Measurements from ENCODE around the gene MIGA1. TPM values are rescaled to one million over a fixed set of nuclear protein-coding genes. Genes with fewer than 3 reads are reported as not detected.

The MIGA1 gene
- total and polyA plus RNA-seq, 9 of the 15 experiments (the other 6 are each of a cell fraction or from before 2014, with no cell fraction given): 1.6 to 5.1 (median 2.9) TPM

GRCh38 chr1:77759071-77760028, 20.1 kb upstream of the MIGA1 start, which contains the start of gene USP33 (continued):
- TF ChIP-seq, protein P1, sequence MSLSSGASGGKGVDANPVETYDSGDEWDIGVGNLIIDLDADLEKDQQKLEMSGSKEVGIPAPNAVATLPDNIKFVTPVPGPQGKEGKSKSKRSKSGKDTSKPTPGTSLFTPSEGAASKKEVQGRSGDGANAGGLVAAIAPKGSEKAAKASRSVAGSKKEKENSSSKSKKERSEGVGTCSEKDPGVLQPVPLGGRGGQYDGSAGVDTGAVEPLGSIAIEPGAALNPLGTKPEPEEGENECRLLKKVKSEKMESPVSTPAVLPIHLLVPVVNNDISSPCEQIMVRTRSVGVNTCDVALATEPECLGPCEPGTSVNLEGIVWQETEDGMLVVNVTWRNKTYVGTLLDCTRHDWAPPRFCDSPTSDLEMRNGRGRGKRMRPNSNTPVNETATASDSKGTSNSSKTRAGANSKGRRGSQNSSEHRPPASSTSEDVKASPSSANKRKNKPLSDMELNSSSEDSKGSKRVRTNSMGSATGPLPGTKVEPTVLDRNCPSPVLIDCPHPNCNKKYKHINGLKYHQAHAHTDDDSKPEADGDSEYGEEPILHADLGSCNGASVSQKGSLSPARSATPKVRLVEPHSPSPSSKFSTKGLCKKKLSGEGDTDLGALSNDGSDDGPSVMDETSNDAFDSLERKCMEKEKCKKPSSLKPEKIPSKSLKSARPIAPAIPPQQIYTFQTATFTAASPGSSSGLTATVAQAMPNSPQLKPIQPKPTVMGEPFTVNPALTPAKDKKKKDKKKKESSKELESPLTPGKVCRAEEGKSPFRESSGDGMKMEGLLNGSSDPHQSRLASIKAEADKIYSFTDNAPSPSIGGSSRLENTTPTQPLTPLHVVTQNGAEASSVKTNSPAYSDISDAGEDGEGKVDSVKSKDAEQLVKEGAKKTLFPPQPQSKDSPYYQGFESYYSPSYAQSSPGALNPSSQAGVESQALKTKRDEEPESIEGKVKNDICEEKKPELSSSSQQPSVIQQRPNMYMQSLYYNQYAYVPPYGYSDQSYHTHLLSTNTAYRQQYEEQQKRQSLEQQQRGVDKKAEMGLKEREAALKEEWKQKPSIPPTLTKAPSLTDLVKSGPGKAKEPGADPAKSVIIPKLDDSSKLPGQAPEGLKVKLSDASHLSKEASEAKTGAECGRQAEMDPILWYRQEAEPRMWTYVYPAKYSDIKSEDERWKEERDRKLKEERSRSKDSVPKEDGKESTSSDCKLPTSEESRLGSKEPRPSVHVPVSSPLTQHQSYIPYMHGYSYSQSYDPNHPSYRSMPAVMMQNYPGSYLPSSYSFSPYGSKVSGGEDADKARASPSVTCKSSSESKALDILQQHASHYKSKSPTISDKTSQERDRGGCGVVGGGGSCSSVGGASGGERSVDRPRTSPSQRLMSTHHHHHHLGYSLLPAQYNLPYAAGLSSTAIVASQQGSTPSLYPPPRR (CRISPR knock-in tag; IDR thresholded peaks at IDR 0.05; ENCODE audit: borderline replicate concordance): 0 out of 2 replicates have a peak, but pooled peaks have one; percentile 54
- TF ChIP-seq TRIM24 (IDR thresholded peaks at IDR 0.05) (peak in 1 of 2 experiments; percentile 41; a peak in 1 of 4 replicates), MYBL2 (IDR thresholded peaks at IDR 0.05; ENCODE audit: low read depth) (no peak), MYBL2 (CRISPR knock-in tag; IDR thresholded peaks at IDR 0.05; ENCODE audit: borderline replicate concordance) (no peak), EP300 (IDR thresholded peaks at IDR 0.05; ENCODE audit: low read length) (no peak), RBBP5 (IDR thresholded peaks at IDR 0.05; ENCODE audit: borderline replicate concordance, insufficient read depth, low read length, poor library complexity, severe bottlenecking) (peak; percentile 94), EGR1 (conservative IDR thresholded peaks at IDR 0.05) (peak; percentile 47), TAF1 (IDR thresholded peaks at IDR 0.05; ENCODE audit: control insufficient read depth, extremely low read depth, insufficient read depth, low read length, severe bottlenecking) (peak; percentile 82), EP400 (IDR thresholded peaks at IDR 0.05) (peak; percentile 51; the same call in 1 of the 2 replicates), GABPB2 (CRISPR knock-in tag; conservative IDR thresholded peaks at IDR 0.05) (no peak), MAZ (CRISPR knock-in tag; conservative IDR thresholded peaks at IDR 0.05 in 1 of 2, IDR thresholded peaks at IDR 0.05 in 1 of 2) (peak; percentile 48 to 85; a peak in 3 of 4 replicates), ZC3H4 (CRISPR knock-in tag; IDR thresholded peaks at IDR 0.05; ENCODE audit: borderline replicate concordance) (no peak), ZNF232 (CRISPR knock-in tag; IDR thresholded peaks at IDR 0.05) (0 out of 2 replicates have a peak, but pooled peaks have one; percentile 26), ZNF584 (CRISPR knock-in tag; IDR thresholded peaks at IDR 0.05; ENCODE audit: low read depth) (no peak), ZNF316 (IDR thresholded peaks at IDR 0.05) (0 out of 2 replicates have a peak, but pooled peaks have one; percentile 1), YY1 (IDR thresholded peaks at IDR 0.05; ENCODE audit: borderline replicate concordance in 1 of 3, control insufficient read depth in 1 of 3, extremely low read depth in 1 of 3, insufficient read depth in 3 of 3, insufficient read length in 1 of 3, insufficient replicate concordance in 2 of 3, low read depth in 1 of 3, low read length in 2 of 3) (peak in 2 of 3 experiments; percentile 47 to 71), HDAC8 (tag; IDR thresholded peaks at IDR 0.05) (no peak)
- TF ChIP-seq, protein P2, sequence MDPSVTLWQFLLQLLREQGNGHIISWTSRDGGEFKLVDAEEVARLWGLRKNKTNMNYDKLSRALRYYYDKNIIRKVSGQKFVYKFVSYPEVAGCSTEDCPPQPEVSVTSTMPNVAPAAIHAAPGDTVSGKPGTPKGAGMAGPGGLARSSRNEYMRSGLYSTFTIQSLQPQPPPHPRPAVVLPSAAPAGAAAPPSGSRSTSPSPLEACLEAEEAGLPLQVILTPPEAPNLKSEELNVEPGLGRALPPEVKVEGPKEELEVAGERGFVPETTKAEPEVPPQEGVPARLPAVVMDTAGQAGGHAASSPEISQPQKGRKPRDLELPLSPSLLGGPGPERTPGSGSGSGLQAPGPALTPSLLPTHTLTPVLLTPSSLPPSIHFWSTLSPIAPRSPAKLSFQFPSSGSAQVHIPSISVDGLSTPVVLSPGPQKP (CRISPR knock-in tag; IDR thresholded peaks at IDR 0.05): no peak

Data from K562 (cell line).